GM23338 (cell line): ENCODE results near the gene MVP. TPM values are rescaled to one million over a fixed set of nuclear protein-coding genes. Genes with fewer than 3 reads are reported as not detected.

Experiments
- ATAC-seq: fragments of 200-7000 bp; cut with Tn5 transposase; 3 replicates; pipeline ENCODE4 v1.9.1; 2020
- DNase-seq: peaks from one replicate; pipeline ENCODE4 v3.0.0-alpha.2; 2015; ENCODE audit warnings: low spot score
- H2AFZ ChIP-seq: fragments of 200-600 bp; sonication (generic); 2 replicates; pipeline ENCODE4 v1.8.0; 2016; ENCODE audit warnings: antibody characterized with exemption, mild to moderate bottlenecking, moderate library complexity
- H3F3A ChIP-seq: fragments of 200-600 bp; sonication (generic); replicated peaks from 2 replicates; pipeline ENCODE4 v1.8.0; 2017; ENCODE audit warnings: antibody characterized with exemption, mixed run types, low read depth
- H3K27ac ChIP-seq: fragments of 200-600 bp; sonication (generic); 2 replicates; pipeline ENCODE4 v1.6.1; 2016; ENCODE audit warnings: low read depth
- H3K27me3 ChIP-seq: fragments of 200-600 bp; sonication (generic); 2 replicates; pipeline ENCODE4 v1.8.0; 2016; ENCODE audit warnings: mild to moderate bottlenecking, mixed run types, moderate library complexity; ENCODE audit not compliant: insufficient read depth
- H3K36me3 ChIP-seq: fragments of 200-600 bp; sonication (generic); 2 replicates; pipeline ENCODE4 v1.8.0; 2016; ENCODE audit warnings: mild to moderate bottlenecking; ENCODE audit not compliant: insufficient read depth
- H3K4me1 ChIP-seq: fragments of 200-600 bp; sonication (generic); 2 replicates; pipeline ENCODE4 v1.8.0; 2016; ENCODE audit warnings: mild to moderate bottlenecking, moderate library complexity; ENCODE audit not compliant: insufficient read depth
- H3K4me2 ChIP-seq: fragments of 200-600 bp; sonication (generic); 2 replicates; pipeline ENCODE4 v1.7.1; 2017; ENCODE audit warnings: mixed run types
- H3K4me3 ChIP-seq: fragments of 200-600 bp; sonication (generic); 2 replicates; pipeline ENCODE4 v1.6.1; 2016; ENCODE audit warnings: mixed run types
- H3K79me2 ChIP-seq: fragments of 200-600 bp; sonication (generic); replicated peaks from 2 replicates; pipeline ENCODE4 v1.8.0; 2017; ENCODE audit warnings: mild to moderate bottlenecking; ENCODE audit not compliant: insufficient read depth
- H3K9me2 ChIP-seq: fragments of 200-600 bp; sonication (generic); 2 replicates; pipeline ENCODE4 v1.8.0; 2017; ENCODE audit not compliant: insufficient read depth
- H4K20me1 ChIP-seq: fragments of 200-600 bp; sonication (generic); replicated peaks from 2 replicates; pipeline ENCODE4 v1.8.0; 2017; ENCODE audit warnings: mild to moderate bottlenecking; ENCODE audit not compliant: insufficient read depth
- H3K27ac Mint-ChIP-seq: 2 replicates; pipeline ENCODE4 v1.8.0; 2020; ENCODE audit warnings: inconsistent platforms, mild to moderate bottlenecking, moderate library complexity, mixed read lengths
- H3K27me3 Mint-ChIP-seq: 3 replicates; pipeline ENCODE4 v1.8.0; 2022; ENCODE audit warnings: low read depth, mild to moderate bottlenecking, moderate library complexity, mixed read lengths, inconsistent platforms; ENCODE audit not compliant: insufficient read depth, poor library complexity
- H3K36me3 Mint-ChIP-seq: 3 replicates; pipeline ENCODE4 v1.8.0; 2021; ENCODE audit warnings: low read depth, mild to moderate bottlenecking, inconsistent platforms, moderate library complexity, mixed read lengths
- H3K4me1 Mint-ChIP-seq: 3 replicates; pipeline ENCODE4 v1.8.0; 2020; ENCODE audit warnings: mild to moderate bottlenecking, inconsistent platforms, mixed read lengths
- H3K4me3 Mint-ChIP-seq: 3 replicates; pipeline ENCODE4 v1.8.0; 2021; ENCODE audit warnings: moderate library complexity, mild to moderate bottlenecking, inconsistent platforms, mixed read lengths
- H3K9me3 Mint-ChIP-seq: 3 replicates; pipeline ENCODE4 v1.8.0; 2020; ENCODE audit warnings: moderate library complexity, mild to moderate bottlenecking, inconsistent platforms, mixed read lengths
- CREB1 ChIP-seq: fragments of 250-450 bp; sonication (Bioruptor Pico); IDR thresholded peaks from 2 replicates; pipeline ENCODE4 v1.5.0; 2020; ENCODE audit warnings: low read depth, mild to moderate bottlenecking, moderate library complexity
- EZH2 ChIP-seq: fragments of 200-600 bp; sonication (generic); IDR thresholded peaks from one replicate; pipeline ENCODE4 v1.8.0; 2017; ENCODE audit warnings: antibody characterized with exemption, mild to moderate bottlenecking, low read depth; ENCODE audit not compliant: unreplicated experiment
- JUNB ChIP-seq: IDR thresholded peaks from one replicate; pipeline ENCODE4 v1.6.1; 2016; ENCODE audit warnings: antibody characterized with exemption; ENCODE audit not compliant: unreplicated experiment
- POLR2AphosphoS5 ChIP-seq: IDR thresholded peaks from 2 replicates; pipeline ENCODE4 v1.6.1; 2016; ENCODE audit warnings: antibody characterized with exemption, low read depth
- REST ChIP-seq: IDR thresholded peaks from one replicate; pipeline ENCODE4 v1.6.1; 2018; ENCODE audit warnings: antibody characterized with exemption; ENCODE audit not compliant: unreplicated experiment
- ZNF114 ChIP-seq: fragments of 250-450 bp; sonication (Bioruptor Pico); IDR thresholded peaks from 2 replicates; pipeline ENCODE4 v1.5.0; 2020; ENCODE audit warnings: mild to moderate bottlenecking, moderate library complexity
- ZNF331 ChIP-seq: fragments of 250-450 bp; sonication (Bioruptor Pico); IDR thresholded peaks from 2 replicates; pipeline ENCODE4 v1.5.0; 2020; ENCODE audit warnings: low read depth, mild to moderate bottlenecking, moderate library complexity
- ZNF462 ChIP-seq: fragments of 250-450 bp; sonication (Bioruptor Pico); IDR thresholded peaks from 2 replicates; pipeline ENCODE4 v1.5.0; 2020; ENCODE audit warnings: mild to moderate bottlenecking, moderate library complexity
- polyA plus RNA-seq: library from polyadenylated mRNA; unstranded; fragments of >200 nt; fragmentation: Nextera tagmentation; extraction: Ambion mirVana; gene quantifications from 2 replicates; pipeline ENCODE4 v1.2.1, GENCODE V29; 2016
- total RNA-seq: library from RNA; depleted of rRNA; stranded (reverse); fragments of >200 nt; shearing (Covaris generic); gene quantifications from 2 replicates; pipeline ENCODE4 v1.2.3, GENCODE V29; 2014

MVP gene
- total and polyA plus RNA-seq, 2 experiments from 2014 or later, result 1.4 to 3.7 TPM

GRCh38 chr16:29813644-29814562, 6.4 kb upstream of the MVP start:
- H3K36me3 ChIP-seq, result peaks cover 11% of the 10 kb centered on the region
- H3K4me3 ChIP-seq, result peak overlapping the region; percentile 100
- ATAC-seq, result no peak
- H3K4me2 ChIP-seq, result peak overlapping the region; percentile 98
- H3K36me3 Mint-ChIP-seq, result peaks cover 34% of the 10 kb centered on the region
- H3K27ac ChIP-seq, result no peak overlapping the region
- TF ChIP-seq REST, result no peak
- no peak for TF ChIP-seq JUNB
- TF ChIP-seq POLR2AphosphoS5, result no peak
- TF ChIP-seq EZH2, result no peak
- no peak for TF ChIP-seq CREB1
- no peak for TF ChIP-seq ZNF114
- no peak for TF ChIP-seq ZNF462 (CRISPR knock-in tag)
- no peak for TF ChIP-seq ZNF331 (CRISPR knock-in tag)
- peak overlapping the region; percentile 70 for H3K27ac Mint-ChIP-seq
- H3K9me2 ChIP-seq, result no peaks in the 10 kb centered on the region
- no peak overlapping the region for H2AFZ ChIP-seq
- H3K4me1 Mint-ChIP-seq, result peaks cover 56% of the 10 kb centered on the region
- peak overlapping the region; percentile 96 for H3K4me3 Mint-ChIP-seq
- peaks cover 38% of the 10 kb centered on the region for H3F3A ChIP-seq
- no peaks in the 10 kb centered on the region for H3K27me3 ChIP-seq
- peaks cover 37% of the 10 kb centered on the region for H3K27me3 Mint-ChIP-seq
- H4K20me1 ChIP-seq, result peaks cover 6% of the 10 kb centered on the region; the same call in 1 of the 2 replicates
- H3K79me2 ChIP-seq, result peaks cover 26% of the 10 kb centered on the region
- peaks cover 66% of the 10 kb centered on the region for H3K4me1 ChIP-seq
- peaks cover 4% of the 10 kb centered on the region; the same call in 2 of the 3 replicates for H3K9me3 Mint-ChIP-seq
- DNase-seq, result no peak
